Measurements from ENCODE around the gene SPOCK2. TPM values are rescaled to one million over a fixed set of nuclear protein-coding genes. Genes with fewer than 3 reads are reported as not detected.

The SPOCK2 gene
- total and polyA plus RNA-seq, 2 donors (not counting 1 experiment from before 2014, with no cell fraction given) = 39.1 to 139 TPM

- Histone ChIP-seq H3K9ac (ENCODE audit: low read length) (no peak overlapping the region), H3K9me3 (ENCODE audit: control extremely low read depth in 1 of 3, control insufficient read depth in 2 of 3, insufficient read depth in 1 of 3, low read length in 2 of 3) (no peaks in the 10 kb centered on the region), H3K4me2 (replicated peaks; ENCODE audit: low read depth, low read length, poor library complexity, severe bottlenecking) (no peak overlapping the region), H3K36me3 (replicated peaks in 1 of 2; ENCODE audit: control extremely low read depth in 1 of 2, control insufficient read depth in 1 of 2, extremely low read depth in 1 of 2, insufficient read depth in 2 of 2, low read length in 1 of 2) (no peaks in the 10 kb centered on the region), H3K27ac (ENCODE audit: low read length in 2 of 2) (no peak overlapping the region), H3K4me1 (ENCODE audit: control insufficient read depth in 2 of 2, insufficient read depth in 2 of 2, low read length in 2 of 2) (no peaks in the 10 kb centered on the region), H3K79me2 (ENCODE audit: control insufficient read depth, insufficient read depth, low read length) (no peaks in the 10 kb centered on the region), H2AFZ (ENCODE audit: insufficient read depth, low read depth, low read length, poor library complexity, severe bottlenecking) (no peak overlapping the region), H3K4me3 (ENCODE audit: control extremely low read depth in 1 of 5, extremely low read depth in 1 of 5, insufficient read depth in 1 of 5, low read depth in 2 of 5, low read length in 4 of 5) (no peak overlapping the region), H4K20me1 (ENCODE audit: control insufficient read depth, insufficient read depth, low read length, poor library complexity, severe bottlenecking) (no peaks in the 10 kb centered on the region), H3K27me3 (replicated peaks in 1 of 4; ENCODE audit: control extremely low read depth in 1 of 4, control insufficient read depth in 3 of 4, insufficient read depth in 4 of 4, low read length in 3 of 4) (no peaks in the 10 kb centered on the region)
- 91% methylated on average over 11 of the region's 11 CpGs for WGBS (ENCODE audit: insufficient coverage)
- Mint-ChIP-seq H3K4me3 (no peak overlapping the region), H3K9me3 (ENCODE audit: insufficient read depth) (peaks cover 3% of the 10 kb centered on the region), H3K4me1 (peaks cover 4% of the 10 kb centered on the region), H3K27me3 (peaks cover 15% of the 10 kb centered on the region), H3K27ac (no peak overlapping the region)
- ChIA-PET CTCF (no interaction called here), POLR2A (no interaction called here)
- ATAC-seq (ENCODE audit: low read depth) (no peak), DNase-seq (no peak)
- no peak for TF ChIP-seq CTCF (IDR thresholded peaks at IDR 0.05)
- TF ChIP-seq EZH2 (IDR thresholded peaks at IDR 0.05; ENCODE audit: borderline replicate concordance, insufficient read depth, low read depth, low read length, poor library complexity, severe bottlenecking) = no peak
- intact Hi-C loops (cut with micrococcal nuclease) = no loop called here
Measured at GRCh38 chr10:72019085-72019876, 69.1 kb downstream of the SPOCK2 start.

- H4K20me1 ChIP-seq (ENCODE audit: control insufficient read depth, insufficient read depth, low read length, poor library complexity, severe bottlenecking) = no peaks in the 10 kb centered on the region
- H3K9ac ChIP-seq (ENCODE audit: low read length) = no peak overlapping the region
- H3K27ac ChIP-seq (ENCODE audit: low read length in 2 of 2) = no peak overlapping the region
- no peaks in the 10 kb centered on the region for H3K27me3 ChIP-seq (replicated peaks in 1 of 4; ENCODE audit: control extremely low read depth in 1 of 4, control insufficient read depth in 3 of 4, insufficient read depth in 4 of 4, low read length in 3 of 4)
- H3K4me3 ChIP-seq (ENCODE audit: control extremely low read depth in 1 of 5, extremely low read depth in 1 of 5, insufficient read depth in 1 of 5, low read depth in 2 of 5, low read length in 4 of 5) = no peak overlapping the region
- intact Hi-C loops (cut with micrococcal nuclease) = no loop called here
- Mint-ChIP-seq H3K27me3 (peaks cover 18% of the 10 kb centered on the region), H3K4me1 (peaks cover 4% of the 10 kb centered on the region), H3K4me3 (no peak overlapping the region), H3K9me3 (ENCODE audit: insufficient read depth) (peaks cover 3% of the 10 kb centered on the region), H3K27ac (no peak overlapping the region)
- DNase-seq (no peak), ATAC-seq (ENCODE audit: low read depth) (no peak)
- WGBS (ENCODE audit: insufficient coverage) = 94% methylated on average over 11 of the region's 13 CpGs
- H3K79me2 ChIP-seq (ENCODE audit: control insufficient read depth, insufficient read depth, low read length) = no peaks in the 10 kb centered on the region
- no peaks in the 10 kb centered on the region for H3K9me3 ChIP-seq (ENCODE audit: control extremely low read depth in 1 of 3, control insufficient read depth in 2 of 3, insufficient read depth in 1 of 3, low read length in 2 of 3)
- POLR2A ChIA-PET = no interaction called here
- H3K4me2 ChIP-seq (replicated peaks; ENCODE audit: low read depth, low read length, poor library complexity, severe bottlenecking) = no peak overlapping the region
- H2AFZ ChIP-seq (ENCODE audit: insufficient read depth, low read depth, low read length, poor library complexity, severe bottlenecking) = no peak overlapping the region
- H3K4me1 ChIP-seq (ENCODE audit: control insufficient read depth in 2 of 2, insufficient read depth in 2 of 2, low read length in 2 of 2) = no peaks in the 10 kb centered on the region
- CTCF ChIA-PET = no interaction called here
- H3K36me3 ChIP-seq (replicated peaks in 1 of 2; ENCODE audit: control extremely low read depth in 1 of 2, control insufficient read depth in 1 of 2, extremely low read depth in 1 of 2, insufficient read depth in 2 of 2, low read length in 1 of 2) = no peaks in the 10 kb centered on the region
- TF ChIP-seq EZH2 (IDR thresholded peaks at IDR 0.05; ENCODE audit: borderline replicate concordance, insufficient read depth, low read depth, low read length, poor library complexity, severe bottlenecking) (no peak), CTCF (IDR thresholded peaks at IDR 0.05) (no peak)
Measured at GRCh38 chr10:72016608-72017300, 71.6 kb downstream of the SPOCK2 start.

Measured in B cell (primary cell).